ENCODE data around the gene CLMP. TPM values are rescaled to one million over a fixed set of nuclear protein-coding genes. Genes with fewer than 3 reads are reported as not detected.

CLMP gene
- total and polyA plus RNA-seq, 2 donors (not counting 3 experiments of a cell fraction or from before 2014, with no cell fraction given): 0.03 to 0.18 TPM

DNA sequence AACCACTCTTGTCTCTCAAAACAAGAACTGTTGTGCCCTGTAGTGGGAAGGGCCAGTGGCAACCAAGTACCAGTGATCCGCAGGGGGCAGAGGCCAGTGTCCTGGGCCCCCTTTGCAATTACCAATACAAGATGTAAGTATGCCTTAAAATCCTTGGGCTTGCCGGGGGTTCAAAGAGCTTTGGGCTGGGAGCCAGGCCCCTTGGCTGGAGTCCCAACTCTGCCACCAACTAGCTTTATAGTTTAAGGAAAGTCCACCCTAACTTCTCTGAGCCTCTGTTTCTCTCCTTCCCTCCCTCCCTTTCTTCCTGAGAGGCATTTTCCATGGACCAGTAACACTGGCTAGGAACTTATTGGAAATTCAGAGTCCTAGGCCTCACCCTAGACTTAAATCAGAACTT is 15.5 kb downstream of the CLMP start:
- intact Hi-C loops (cut with micrococcal nuclease) (no loop called here), dilution Hi-C loops (cut with MboI; ENCODE audit: extremely low pct_ligation_motif_present, low sequenced_read_pairs) (no loop called here)
- DNase-seq (ENCODE audit: low read depth, low spot score) (no peak), FAIRE-seq (no peak)
- Histone ChIP-seq H3K4me1 (ENCODE audit: control insufficient read depth, extremely low read depth, insufficient read depth, low read length) (no peaks in the 10 kb centered on the region), H3K9ac (replicated peaks; ENCODE audit: extremely low read depth, insufficient read depth, low read length) (no peak overlapping the region), H3K9me1 (replicated peaks; ENCODE audit: control insufficient read depth, extremely low read depth, insufficient read depth, low read length) (no peaks in the 10 kb centered on the region), H3K79me2 (ENCODE audit: control insufficient read depth, insufficient read depth, low read length) (no peaks in the 10 kb centered on the region), H2AFZ (ENCODE audit: low read depth, low read length) (no peak overlapping the region), H3K27ac (ENCODE audit: insufficient read depth, low read depth, low read length) (no peak overlapping the region), H3K4me3 (replicated peaks in 1 of 3; ENCODE audit: insufficient read depth in 1 of 3, low read depth in 1 of 3, low read length in 3 of 3) (no peak overlapping the region), H3K36me3 (ENCODE audit: control insufficient read depth in 2 of 2, extremely low read depth in 1 of 2, insufficient read depth in 2 of 2, low read length in 2 of 2) (no peaks in the 10 kb centered on the region), H3K27me3 (ENCODE audit: control insufficient read depth in 2 of 2, insufficient read depth in 2 of 2, low read length in 2 of 2) (no peaks in the 10 kb centered on the region), H3K9me3 (replicated peaks; ENCODE audit: control insufficient read depth, insufficient read depth, low read length) (no peaks in the 10 kb centered on the region), H4K20me1 (replicated peaks; ENCODE audit: control insufficient read depth, extremely low read depth, insufficient read depth, low read length) (no peaks in the 10 kb centered on the region), H3K4me2 (ENCODE audit: insufficient read depth, low read length) (no peak overlapping the region)
- no TSS peak for BruUV-seq (replicated peaks)
- TF ChIP-seq, protein P1, sequence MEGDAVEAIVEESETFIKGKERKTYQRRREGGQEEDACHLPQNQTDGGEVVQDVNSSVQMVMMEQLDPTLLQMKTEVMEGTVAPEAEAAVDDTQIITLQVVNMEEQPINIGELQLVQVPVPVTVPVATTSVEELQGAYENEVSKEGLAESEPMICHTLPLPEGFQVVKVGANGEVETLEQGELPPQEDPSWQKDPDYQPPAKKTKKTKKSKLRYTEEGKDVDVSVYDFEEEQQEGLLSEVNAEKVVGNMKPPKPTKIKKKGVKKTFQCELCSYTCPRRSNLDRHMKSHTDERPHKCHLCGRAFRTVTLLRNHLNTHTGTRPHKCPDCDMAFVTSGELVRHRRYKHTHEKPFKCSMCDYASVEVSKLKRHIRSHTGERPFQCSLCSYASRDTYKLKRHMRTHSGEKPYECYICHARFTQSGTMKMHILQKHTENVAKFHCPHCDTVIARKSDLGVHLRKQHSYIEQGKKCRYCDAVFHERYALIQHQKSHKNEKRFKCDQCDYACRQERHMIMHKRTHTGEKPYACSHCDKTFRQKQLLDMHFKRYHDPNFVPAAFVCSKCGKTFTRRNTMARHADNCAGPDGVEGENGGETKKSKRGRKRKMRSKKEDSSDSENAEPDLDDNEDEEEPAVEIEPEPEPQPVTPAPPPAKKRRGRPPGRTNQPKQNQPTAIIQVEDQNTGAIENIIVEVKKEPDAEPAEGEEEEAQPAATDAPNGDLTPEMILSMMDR (IDR thresholded peaks at IDR 0.05; ENCODE audit: extremely low read depth in 1 of 2, insufficient read depth in 1 of 2, low read depth in 1 of 2, low read length in 2 of 2): no peak
- TF ChIP-seq GATA2 (IDR thresholded peaks at IDR 0.05; ENCODE audit: insufficient read depth, insufficient read length, low read depth, low read length) (no peak), POLR2AphosphoS5 (IDR thresholded peaks at IDR 0.05; ENCODE audit: insufficient read depth, low read depth, low read length) (no peak), FOS (IDR thresholded peaks at IDR 0.05; ENCODE audit: borderline replicate concordance, insufficient read depth, low read length) (no peak), MYC (IDR thresholded peaks at IDR 0.05; ENCODE audit: low read depth, low read length) (no peak), POLR2A (IDR thresholded peaks at IDR 0.05; ENCODE audit: low read depth, low read length) (no peak), EZH2 (IDR thresholded peaks at IDR 0.05; ENCODE audit: borderline replicate concordance, low read depth, low read length, severe bottlenecking) (no peak), JUN (IDR thresholded peaks at IDR 0.05; ENCODE audit: borderline replicate concordance, insufficient read depth, insufficient read length, low read depth) (no peak)
- TF ChIP-seq, protein P2, sequence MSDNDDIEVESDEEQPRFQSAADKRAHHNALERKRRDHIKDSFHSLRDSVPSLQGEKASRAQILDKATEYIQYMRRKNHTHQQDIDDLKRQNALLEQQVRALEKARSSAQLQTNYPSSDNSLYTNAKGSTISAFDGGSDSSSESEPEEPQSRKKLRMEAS (IDR thresholded peaks at IDR 0.05; ENCODE audit: insufficient read depth, insufficient read length): no peak
- POLR2A ChIA-PET: no interaction called here
- CTCF ChIA-PET: interaction anchor here (0.8 to 1.8 kb wide), 5 partner anchors 8 to 68 kb away, joined by 3 to 8 read pairs (median 5); no protein-coding TSS in a partner anchor
